OCI-LY1 (cell line): ENCODE data around the gene MACROD1.

ENCODE experiments used
- H2AFZ ChIP-seq: fragments of 200-600 bp; sonication (generic), shearing (Covaris generic); 2 replicates; pipeline ENCODE4 v1.6.0; 2014; ENCODE audit warnings: antibody characterized with exemption, mild to moderate bottlenecking, low read length
- H3F3A ChIP-seq: fragments of 200-600 bp; sonication (generic), shearing (Covaris generic); 2 replicates; pipeline ENCODE4 v1.6.0; 2014; ENCODE audit warnings: mild to moderate bottlenecking, antibody characterized with exemption, low read length, moderate library complexity; ENCODE audit not compliant: insufficient read depth
- H3K27ac ChIP-seq: fragments of 200-600 bp; sonication (generic); 2 replicates; pipeline ENCODE4 v1.5.1; 2014; ENCODE audit warnings: low read length, mixed run types, mild to moderate bottlenecking, low read depth; ENCODE audit not compliant: poor library complexity, severe bottlenecking
- H3K27me3 ChIP-seq: fragments of 200-600 bp; sonication (generic); 2 replicates; pipeline ENCODE4 v1.6.0; 2014; ENCODE audit warnings: antibody characterized with exemption, mild to moderate bottlenecking, low read length, moderate library complexity; ENCODE audit not compliant: insufficient read depth
- H3K36me3 ChIP-seq: fragments of 200-600 bp; sonication (generic); 2 replicates; pipeline ENCODE4 v1.6.1; 2014; ENCODE audit warnings: mild to moderate bottlenecking, antibody characterized with exemption, low read length, moderate library complexity, mixed read lengths; ENCODE audit not compliant: insufficient read depth
- H3K4me1 ChIP-seq: fragments of 200-600 bp; sonication (generic); 2 replicates; pipeline ENCODE4 v1.5.1; 2014; ENCODE audit warnings: mild to moderate bottlenecking, low read length, moderate library complexity; ENCODE audit not compliant: insufficient read depth, severe bottlenecking
- H3K4me2 ChIP-seq: fragments of 200-600 bp; sonication (generic), shearing (Covaris generic); 2 replicates; pipeline ENCODE4 v1.6.1; 2014; ENCODE audit warnings: low read length
- H3K4me3 ChIP-seq: fragments of 200-600 bp; sonication (generic); 2 replicates; pipeline ENCODE4 v1.5.1; 2014; ENCODE audit warnings: low read length, low read depth, mild to moderate bottlenecking, mixed read lengths; ENCODE audit not compliant: poor library complexity, severe bottlenecking
- H3K79me2 ChIP-seq: fragments of 200-600 bp; shearing (Covaris generic); 2 replicates; pipeline ENCODE4 v1.6.1; 2016; ENCODE audit warnings: mixed run types, low read length, mixed read lengths; ENCODE audit not compliant: insufficient read depth
- H3K9ac ChIP-seq: fragments of 200-600 bp; sonication (generic), shearing (Covaris generic); 2 replicates; pipeline ENCODE4 v1.6.1; 2014; ENCODE audit warnings: mild to moderate bottlenecking, low read length, mixed read lengths
- H3K9me2 ChIP-seq: fragments of 200-600 bp; sonication (generic), shearing (Covaris generic); 2 replicates; pipeline ENCODE4 v1.6.1; 2014; ENCODE audit warnings: low read depth, mild to moderate bottlenecking, low read length, mixed read lengths
- H3K9me3 ChIP-seq: fragments of 200-600 bp; shearing (Covaris generic); 2 replicates; pipeline ENCODE4 v1.6.1; 2014; ENCODE audit warnings: low read length, mixed read lengths
- H4K20me1 ChIP-seq: fragments of 200-600 bp; sonication (generic), shearing (Covaris generic); 2 replicates; pipeline ENCODE4 v1.6.0; 2016; ENCODE audit warnings: mild to moderate bottlenecking, low read length; ENCODE audit not compliant: insufficient read depth
- EZH2 ChIP-seq: fragments of 200-600 bp; sonication (generic), shearing (Covaris generic); IDR thresholded peaks from 2 replicates; pipeline ENCODE4 v1.8.0; 2017; ENCODE audit warnings: borderline replicate concordance, mixed run types, mild to moderate bottlenecking, antibody characterized with exemption, low read length, moderate library complexity, mixed read lengths
- TF ChIP-seq, protein P1 (sequence below): fragments of 200-600 bp; sonication (generic), shearing (Covaris generic); IDR thresholded peaks from 2 replicates; pipeline ENCODE4 v1.5.1; 2017; ENCODE audit warnings: mild to moderate bottlenecking, antibody characterized with exemption, low read length, moderate library complexity, mixed read lengths

Gene MACROD1

DNA sequence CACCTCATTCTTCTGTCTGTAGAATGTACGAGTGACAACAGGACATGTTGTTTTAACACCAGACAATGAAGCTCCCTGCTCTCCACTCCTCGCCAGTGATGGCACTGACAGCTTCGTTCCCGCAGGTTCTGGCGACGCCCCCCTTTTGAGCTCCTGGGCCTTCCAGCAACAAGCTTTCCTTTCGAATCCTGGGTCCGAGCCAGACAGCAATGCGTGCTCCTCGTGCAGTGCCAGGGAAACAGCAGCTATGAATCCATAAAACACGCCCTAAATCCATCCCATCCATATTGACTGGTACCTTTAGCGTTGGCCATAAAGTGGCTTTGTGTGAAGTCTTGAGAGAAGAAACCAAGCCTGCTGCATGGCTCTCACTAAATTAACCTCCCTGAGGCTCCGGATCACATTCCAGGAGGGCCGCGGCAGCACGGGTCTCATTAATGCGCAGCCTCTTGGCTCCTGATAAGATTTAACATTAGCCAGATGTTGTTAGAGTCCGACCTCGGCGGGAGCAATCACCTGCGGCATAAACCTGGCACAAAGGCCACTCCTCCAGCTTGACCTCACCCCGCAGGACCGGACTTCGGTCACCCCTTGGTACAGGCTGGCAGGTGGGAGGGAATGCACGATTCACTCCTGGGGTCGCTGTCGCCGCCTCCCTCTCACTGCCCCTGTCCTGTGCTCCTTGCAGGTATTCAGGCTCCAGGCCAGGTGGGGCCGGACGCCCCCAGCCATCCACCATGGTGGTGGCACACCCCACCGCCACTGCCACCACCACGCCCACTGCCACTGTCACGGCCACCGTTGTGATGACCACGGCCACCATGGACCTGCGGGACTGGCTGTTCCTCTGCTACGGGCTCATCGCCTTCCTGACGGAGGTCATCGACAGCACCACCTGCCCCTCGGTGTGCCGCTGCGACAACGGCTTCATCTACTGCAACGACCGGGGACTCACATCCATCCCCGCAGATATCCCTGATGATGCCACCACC is 50.1 kb downstream of the MACROD1 start:
- Histone ChIP-seq H3K79me2 (no peaks in the 10 kb centered on the region), H3K36me3 (no peaks in the 10 kb centered on the region), H2AFZ (no peak overlapping the region), H4K20me1 (no peaks in the 10 kb centered on the region), H3K27ac (no peak overlapping the region), H3K9ac (no peak overlapping the region), H3K27me3 (peaks cover 18% of the 10 kb centered on the region), H3K4me3 (no peak overlapping the region), H3K4me2 (no peak overlapping the region), H3K9me3 (no peaks in the 10 kb centered on the region), H3K4me1 (no peaks in the 10 kb centered on the region), H3F3A (no peaks in the 10 kb centered on the region), H3K9me2 (no peaks in the 10 kb centered on the region)
- TF ChIP-seq EZH2: no peak
- TF ChIP-seq, protein P1, sequence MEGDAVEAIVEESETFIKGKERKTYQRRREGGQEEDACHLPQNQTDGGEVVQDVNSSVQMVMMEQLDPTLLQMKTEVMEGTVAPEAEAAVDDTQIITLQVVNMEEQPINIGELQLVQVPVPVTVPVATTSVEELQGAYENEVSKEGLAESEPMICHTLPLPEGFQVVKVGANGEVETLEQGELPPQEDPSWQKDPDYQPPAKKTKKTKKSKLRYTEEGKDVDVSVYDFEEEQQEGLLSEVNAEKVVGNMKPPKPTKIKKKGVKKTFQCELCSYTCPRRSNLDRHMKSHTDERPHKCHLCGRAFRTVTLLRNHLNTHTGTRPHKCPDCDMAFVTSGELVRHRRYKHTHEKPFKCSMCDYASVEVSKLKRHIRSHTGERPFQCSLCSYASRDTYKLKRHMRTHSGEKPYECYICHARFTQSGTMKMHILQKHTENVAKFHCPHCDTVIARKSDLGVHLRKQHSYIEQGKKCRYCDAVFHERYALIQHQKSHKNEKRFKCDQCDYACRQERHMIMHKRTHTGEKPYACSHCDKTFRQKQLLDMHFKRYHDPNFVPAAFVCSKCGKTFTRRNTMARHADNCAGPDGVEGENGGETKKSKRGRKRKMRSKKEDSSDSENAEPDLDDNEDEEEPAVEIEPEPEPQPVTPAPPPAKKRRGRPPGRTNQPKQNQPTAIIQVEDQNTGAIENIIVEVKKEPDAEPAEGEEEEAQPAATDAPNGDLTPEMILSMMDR: no peak

DNA sequence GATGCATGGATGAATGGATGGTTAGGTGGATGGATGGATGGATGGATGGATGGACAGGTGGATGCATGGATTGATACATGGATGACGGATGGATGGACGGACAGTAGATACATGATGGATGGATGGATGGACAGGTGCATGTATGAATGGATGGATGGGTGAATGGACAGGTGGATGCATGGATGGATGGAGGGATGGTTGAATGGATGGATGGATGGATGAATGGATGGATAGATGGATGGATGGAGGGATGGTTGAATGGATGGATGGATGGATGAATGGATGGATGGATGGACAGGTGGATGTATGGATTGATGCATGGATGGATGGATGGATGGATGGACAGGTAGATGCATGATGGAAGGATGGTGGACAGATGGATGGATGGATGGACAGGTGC is 51.7 kb downstream of the MACROD1 start:
- Histone ChIP-seq H4K20me1 (no peaks in the 10 kb centered on the region), H3K36me3 (no peaks in the 10 kb centered on the region), H3K4me3 (no peak overlapping the region), H2AFZ (no peak overlapping the region), H3K27ac (no peak overlapping the region), H3K79me2 (no peaks in the 10 kb centered on the region), H3K4me2 (no peak overlapping the region), H3K9me3 (no peaks in the 10 kb centered on the region), H3K4me1 (no peaks in the 10 kb centered on the region), H3K9me2 (no peaks in the 10 kb centered on the region), H3K27me3 (peaks cover 8% of the 10 kb centered on the region; the same call in 1 of the 2 replicates), H3K9ac (no peak overlapping the region), H3F3A (no peaks in the 10 kb centered on the region)
- TF ChIP-seq, protein P1: no peak
- no peak for TF ChIP-seq EZH2

DNA sequence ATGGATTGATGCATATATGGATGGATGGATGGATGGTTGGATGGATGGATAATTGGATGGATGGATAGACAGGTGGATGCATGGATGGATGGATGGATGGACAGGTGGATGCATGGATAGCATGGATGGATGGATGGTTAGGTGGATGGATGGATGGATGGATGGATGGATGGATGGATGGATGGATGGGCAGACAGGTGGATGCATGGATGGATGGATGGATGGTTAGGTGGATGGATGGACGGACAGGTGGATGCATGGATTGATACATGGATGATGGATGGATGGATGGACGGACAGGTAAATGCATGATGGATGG is 52.5 kb downstream of the MACROD1 start:
- H2AFZ ChIP-seq: no peak overlapping the region

More for the DNA sequence above, 52.5 kb downstream of the MACROD1 start:
- H3F3A ChIP-seq: no peaks in the 10 kb centered on the region
- no peaks in the 10 kb centered on the region for H3K79me2 ChIP-seq
- no peak overlapping the region for H3K4me2 ChIP-seq
- H3K36me3 ChIP-seq: no peaks in the 10 kb centered on the region
- no peaks in the 10 kb centered on the region for H3K9me2 ChIP-seq
- H4K20me1 ChIP-seq: no peaks in the 10 kb centered on the region
- no peaks in the 10 kb centered on the region for H3K9me3 ChIP-seq
- no peak overlapping the region for H3K27ac ChIP-seq
- no peak overlapping the region for H3K9ac ChIP-seq
- no peak overlapping the region for H3K4me3 ChIP-seq
- TF ChIP-seq, protein P1: no peak
- TF ChIP-seq EZH2: no peak
- no peaks in the 10 kb centered on the region; the same call in 1 of the 2 replicates for H3K27me3 ChIP-seq
- no peaks in the 10 kb centered on the region for H3K4me1 ChIP-seq
